WTC11 (cell line): ENCODE measurements around the gene GFOD1. TPM values are rescaled to one million over a fixed set of nuclear protein-coding genes. Genes with fewer than 3 reads are reported as not detected.

Experiments used
- ATAC-seq: fragments of 200-7000 bp; cut with Tn5 transposase; 2 replicates; pipeline ENCODE4 v1.10.0; 2021; ENCODE audit warnings: mild to moderate bottlenecking, moderate library complexity
- CTCF ChIA-PET: fragments of 300-600 bp; sonication (Branson Sonifier 250); formaldehyde crosslinking; loops from one replicate; lab custom pipeline; 2021; ENCODE audit warnings: antibody characterized with exemption; lab: Charles Lee
- POLR2A ChIA-PET: fragments of 350-600 bp; sonication (Branson Sonifier 250); formaldehyde crosslinking; loops from one replicate; lab custom pipeline; 2021; ENCODE audit warnings: antibody characterized with exemption; lab: Charles Lee
- DNase-seq: peaks from one replicate; pipeline ENCODE4 v3.0.0; 2021; ENCODE audit warnings: low spot score
- H3K27ac Mint-ChIP-seq: 2 replicates; pipeline ENCODE4 v1.8.0; 2021; ENCODE audit warnings: mixed read lengths
- H3K27me3 Mint-ChIP-seq: 2 replicates; pipeline ENCODE4 v1.8.0; 2021; ENCODE audit warnings: low read depth, mild to moderate bottlenecking, moderate library complexity, mixed read lengths
- H3K36me3 Mint-ChIP-seq: 2 replicates; pipeline ENCODE4 v1.8.0; 2021; ENCODE audit warnings: mixed read lengths
- H3K4me1 Mint-ChIP-seq: 2 replicates; pipeline ENCODE4 v1.8.0; 2022; ENCODE audit warnings: mixed read lengths
- H3K4me3 Mint-ChIP-seq: 2 replicates; pipeline ENCODE4 v1.8.0; 2021; ENCODE audit warnings: mild to moderate bottlenecking, moderate library complexity, mixed read lengths
- H3K9me3 Mint-ChIP-seq: 2 replicates; pipeline ENCODE4 v1.8.0; 2021; ENCODE audit warnings: mixed read lengths
- ATF1 ChIP-seq: sonication (generic); formaldehyde crosslinking; IDR thresholded peaks from 2 replicates; pipeline ENCODE4 v1.8.1; 2023; ENCODE audit warnings: mild to moderate bottlenecking, moderate library complexity, missing genetic modification reagents
- ATF3 ChIP-seq: sonication (generic); formaldehyde crosslinking; conservative IDR thresholded peaks from 2 replicates; pipeline ENCODE4 v1.8.1; 2022; ENCODE audit warnings: mild to moderate bottlenecking, missing genetic modification reagents
- CREB1 ChIP-seq: sonication (generic); formaldehyde crosslinking; IDR thresholded peaks from 2 replicates; pipeline ENCODE4 v1.8.0; 2023; ENCODE audit warnings: mild to moderate bottlenecking, missing genetic modification reagents
- CTCF ChIP-seq: fragments of 200-600 bp; IDR thresholded peaks from 2 replicates; pipeline ENCODE4 v1.8.0; 2022; ENCODE audit warnings: antibody characterized with exemption
- E2F1 ChIP-seq: sonication (generic); formaldehyde crosslinking; IDR thresholded peaks from 2 replicates; pipeline ENCODE4 v1.8.0; 2022; ENCODE audit warnings: mild to moderate bottlenecking, missing genetic modification reagents
- E2F4 ChIP-seq: sonication (generic); formaldehyde crosslinking; IDR thresholded peaks from 2 replicates; pipeline ENCODE4 v1.8.1; 2022; ENCODE audit warnings: low read depth, mild to moderate bottlenecking, moderate library complexity, missing genetic modification reagents, borderline replicate concordance
- E2F5 ChIP-seq: sonication (generic); formaldehyde crosslinking; IDR thresholded peaks from 2 replicates; pipeline ENCODE4 v1.8.1; 2022; ENCODE audit warnings: mild to moderate bottlenecking, moderate library complexity, missing genetic modification reagents
- ELF4 ChIP-seq: sonication (generic); formaldehyde crosslinking; IDR thresholded peaks from 2 replicates; pipeline ENCODE4 v1.8.1; 2022; ENCODE audit warnings: low read depth, mild to moderate bottlenecking, moderate library complexity, missing genetic modification reagents
- ERG ChIP-seq: fragments of 250-450 bp; sonication (Bioruptor Pico); IDR thresholded peaks from 2 replicates; pipeline ENCODE4 v1.8.0; 2021; ENCODE audit warnings: mild to moderate bottlenecking
- ESRRA ChIP-seq: sonication (generic); formaldehyde crosslinking; IDR thresholded peaks from 2 replicates; pipeline ENCODE4 v1.8.1; 2022; ENCODE audit warnings: mild to moderate bottlenecking, missing genetic modification reagents, borderline replicate concordance
- GTF2I ChIP-seq: fragments of 250-450 bp; sonication (Bioruptor Pico); conservative IDR thresholded peaks from 2 replicates; pipeline ENCODE4 v1.4.0; 2021; ENCODE audit warnings: mild to moderate bottlenecking
- MAX ChIP-seq: sonication (generic); formaldehyde crosslinking; IDR thresholded peaks from 2 replicates; pipeline ENCODE4 v1.8.0; 2022; ENCODE audit warnings: mild to moderate bottlenecking, missing genetic modification reagents
- MLX ChIP-seq: sonication (generic); formaldehyde crosslinking; IDR thresholded peaks from 2 replicates; pipeline ENCODE4 v1.8.1; 2023; ENCODE audit warnings: mild to moderate bottlenecking, missing genetic modification reagents, moderate library complexity
- NFATC4 ChIP-seq: fragments of 250-450 bp; sonication (Bioruptor Pico); IDR thresholded peaks from 2 replicates; pipeline ENCODE4 v1.9.0; 2021; ENCODE audit warnings: mild to moderate bottlenecking
- NFYB ChIP-seq: sonication (generic); formaldehyde crosslinking; conservative IDR thresholded peaks from 2 replicates; pipeline ENCODE4 v1.8.0; 2022; ENCODE audit warnings: low read depth, missing genetic modification reagents
- PRDM15 ChIP-seq: sonication (generic); formaldehyde crosslinking; IDR thresholded peaks from 2 replicates; pipeline ENCODE4 v1.8.0; 2022; ENCODE audit warnings: missing genetic modification reagents
- RORB ChIP-seq: fragments of 250-450 bp; sonication (Bioruptor Pico); IDR thresholded peaks from 2 replicates; pipeline ENCODE4 v1.9.0; 2021; ENCODE audit warnings: mild to moderate bottlenecking
- SP1 ChIP-seq: sonication (generic); formaldehyde crosslinking; conservative IDR thresholded peaks from 2 replicates; pipeline ENCODE4 v1.8.1; 2022; ENCODE audit warnings: missing genetic modification reagents
- TEAD4 ChIP-seq: sonication (generic); formaldehyde crosslinking; IDR thresholded peaks from 2 replicates; pipeline ENCODE4 v1.8.0; 2022; ENCODE audit warnings: mild to moderate bottlenecking, missing genetic modification reagents
- TP53 ChIP-seq: sonication (generic); formaldehyde crosslinking; IDR thresholded peaks from 2 replicates; pipeline ENCODE4 v1.8.1; 2023; ENCODE audit warnings: mild to moderate bottlenecking, missing genetic modification reagents
- ZBTB21 ChIP-seq: sonication (generic); formaldehyde crosslinking; IDR thresholded peaks from 2 replicates; pipeline ENCODE4 v1.8.1; 2023; ENCODE audit warnings: mild to moderate bottlenecking, missing genetic modification reagents, borderline replicate concordance
- ZNF121 ChIP-seq: sonication (generic); formaldehyde crosslinking; IDR thresholded peaks from 2 replicates; pipeline ENCODE4 v1.8.0; 2023; ENCODE audit warnings: missing genetic modification reagents
- ZNF317 ChIP-seq: sonication (generic); formaldehyde crosslinking; IDR thresholded peaks from 2 replicates; pipeline ENCODE4 v1.8.1; 2023; ENCODE audit warnings: low read depth, mild to moderate bottlenecking, moderate library complexity, missing genetic modification reagents, borderline replicate concordance
- ZNF416 ChIP-seq: fragments of 250-450 bp; sonication (Bioruptor Pico); IDR thresholded peaks from 2 replicates; pipeline ENCODE4 v1.9.0; 2021; ENCODE audit warnings: mild to moderate bottlenecking, inconsistent platforms
- ZNF425 ChIP-seq: fragments of 250-450 bp; sonication (Bioruptor Pico); conservative IDR thresholded peaks from 2 replicates; pipeline ENCODE4 v1.9.0; 2021; ENCODE audit warnings: mild to moderate bottlenecking
- total RNA-seq: library from RNA; stranded (reverse); gene quantifications from 3 replicates; pipeline ENCODE4 v1.2.3, GENCODE V29; 2021

Gene GFOD1
- total RNA-seq, 1 experiment from 2014 or later: 8.5 TPM

- no peak for TF ChIP-seq ERG (CRISPR knock-in tag)
- TF ChIP-seq ZNF317: no peak
- no peak for TF ChIP-seq CTCF
- no peak for TF ChIP-seq TP53
- no peak for TF ChIP-seq SP1 (CRISPR knock-in tag)
- no peak for TF ChIP-seq ELF4 (CRISPR knock-in tag)
- TF ChIP-seq MAX: no peak
- TF ChIP-seq ZBTB21 (CRISPR knock-in tag): no peak
Measured at GRCh38 chr6:13492357-13492756, 5.0 kb upstream of the GFOD1 start (continued).

- no peak overlapping the region for H3K27ac Mint-ChIP-seq
- ChIA-PET POLR2A (no interaction called here), CTCF (interaction anchor here (2.8 kb wide), 1 partner anchor 83 kb away, joined by 10 read pairs; the partner anchor contains the start of gene SIRT5)
- no peaks in the 10 kb centered on the region for H3K9me3 Mint-ChIP-seq
- ATAC-seq: no peak
- H3K36me3 Mint-ChIP-seq: no peaks in the 10 kb centered on the region
- DNase-seq: no peak
- no peak overlapping the region for H3K4me3 Mint-ChIP-seq
- H3K4me1 Mint-ChIP-seq: peaks cover 30% of the 10 kb centered on the region
- peaks cover 38% of the 10 kb centered on the region for H3K27me3 Mint-ChIP-seq
- TF ChIP-seq TEAD4 (CRISPR knock-in tag): no peak
- no peak for TF ChIP-seq E2F4 (CRISPR knock-in tag)
- no peak for TF ChIP-seq NFATC4 (CRISPR knock-in tag)
- no peak for TF ChIP-seq ZNF416 (CRISPR knock-in tag)
- no peak for TF ChIP-seq RORB
- no peak for TF ChIP-seq CREB1 (CRISPR knock-in tag)
- TF ChIP-seq GTF2I (CRISPR knock-in tag): no peak
- TF ChIP-seq E2F5 (CRISPR knock-in tag): no peak
- TF ChIP-seq ESRRA (CRISPR knock-in tag): no peak
- no peak for TF ChIP-seq PRDM15 (CRISPR knock-in tag)
- no peak for TF ChIP-seq ZNF121 (CRISPR knock-in tag)
- no peak for TF ChIP-seq NFYB (CRISPR knock-in tag)
- no peak for TF ChIP-seq ATF3
- no peak for TF ChIP-seq ZNF425 (CRISPR knock-in tag)
- no peak for TF ChIP-seq E2F1 (CRISPR knock-in tag)
- no peak for TF ChIP-seq MLX (CRISPR knock-in tag)
- TF ChIP-seq ATF1: no peak
Measured at GRCh38 chr6:13491538-13491937, 4.1 kb upstream of the GFOD1 start.
